NCI-H446 (cell line): ENCODE data around the gene EPN2.

Experiments used
- DNase-seq, 2 experiments: peaks; one replicate each; lab custom pipeline; 2025; lab: John Stamatoyannopoulos, UW

The EPN2 gene

GRCh38 chr17:19294443-19294842 lies 57.3 kb downstream of the EPN2 start:
- DNase-seq = no peak

DNA sequence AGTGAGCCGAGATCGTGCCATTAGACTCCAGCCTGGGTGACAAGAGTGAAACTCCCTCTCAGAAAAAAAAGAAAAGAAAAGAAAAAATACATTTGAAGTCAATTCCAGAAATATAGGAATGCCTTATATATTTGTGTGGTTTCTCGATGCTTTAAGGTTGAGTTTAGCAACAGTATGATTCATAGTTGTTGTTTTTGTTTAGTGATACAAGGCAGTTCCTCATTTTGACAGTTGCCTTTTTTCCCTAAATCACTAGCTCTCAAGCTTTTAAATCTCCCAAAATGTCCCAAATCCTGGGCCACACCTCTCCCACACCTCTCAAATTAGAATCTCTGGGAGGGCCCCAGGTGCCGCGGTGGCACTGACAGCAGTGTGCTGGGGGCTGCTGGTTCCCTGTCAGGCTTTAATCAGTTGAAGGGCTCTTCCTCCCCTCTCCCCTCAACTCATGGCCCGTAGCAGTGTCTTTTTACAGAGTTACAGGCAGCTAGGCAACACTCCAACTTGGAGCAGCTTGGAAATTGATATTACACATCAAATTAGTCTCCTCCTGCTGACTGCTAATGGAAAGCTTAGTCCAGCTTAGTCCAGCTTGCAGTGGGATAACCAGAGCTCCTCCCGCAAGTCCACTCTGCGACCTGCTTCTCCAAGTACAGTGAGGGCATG lies 58.4 kb downstream of the EPN2 start:
- DNase-seq = peak in 1 of 2 experiments; percentile 19

DNA sequence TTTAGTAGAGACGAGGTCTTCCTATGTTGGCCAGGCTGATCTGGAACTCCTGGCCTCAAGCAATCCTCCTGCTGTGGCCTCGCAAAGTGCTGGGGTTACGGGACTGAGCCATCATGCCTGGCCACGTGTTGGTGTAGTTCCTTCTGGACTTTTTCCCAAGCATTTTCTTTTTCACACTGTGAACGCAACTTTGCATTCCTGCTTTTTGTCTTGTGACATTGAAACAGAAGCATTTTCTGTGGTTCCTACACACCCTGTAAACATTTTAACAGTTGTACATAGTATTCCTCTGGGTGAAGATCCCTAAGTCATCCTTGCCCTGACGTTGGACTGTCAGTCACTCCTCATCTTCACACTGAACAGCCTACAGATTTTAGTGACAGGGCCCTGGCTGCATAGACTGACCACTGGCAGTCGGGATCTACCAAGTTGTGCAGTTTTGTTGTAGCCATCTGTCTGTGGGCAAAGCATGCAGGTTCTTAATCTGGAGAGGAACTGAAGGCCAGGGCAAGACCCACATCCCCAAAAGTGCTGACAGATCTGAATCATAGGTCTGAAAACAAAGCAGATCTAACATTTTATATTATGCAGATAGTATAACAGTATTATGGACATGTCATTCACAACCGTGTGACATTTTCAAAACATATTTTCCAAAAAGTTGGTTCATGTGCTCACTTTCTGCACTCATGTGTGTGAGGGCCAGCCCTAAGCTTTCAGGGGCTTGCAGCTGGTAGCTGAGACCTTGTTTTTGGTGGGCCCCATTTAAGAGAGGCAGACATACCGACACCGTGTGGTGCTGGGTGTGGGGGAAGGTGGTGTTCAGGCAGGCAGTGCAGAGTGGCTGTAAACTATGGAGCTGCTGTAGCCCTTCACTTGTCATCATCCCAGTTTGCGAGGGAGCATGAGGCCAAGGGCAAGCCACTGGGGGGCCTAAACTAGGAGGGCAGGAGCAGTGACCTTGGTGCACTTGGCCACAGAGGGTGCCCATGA lies 59.9 kb downstream of the EPN2 start:
- DNase-seq = no peak

- no peak for DNase-seq
Measured at GRCh38 chr17:19298569-19299213, 61.5 kb downstream of the EPN2 start.

DNA sequence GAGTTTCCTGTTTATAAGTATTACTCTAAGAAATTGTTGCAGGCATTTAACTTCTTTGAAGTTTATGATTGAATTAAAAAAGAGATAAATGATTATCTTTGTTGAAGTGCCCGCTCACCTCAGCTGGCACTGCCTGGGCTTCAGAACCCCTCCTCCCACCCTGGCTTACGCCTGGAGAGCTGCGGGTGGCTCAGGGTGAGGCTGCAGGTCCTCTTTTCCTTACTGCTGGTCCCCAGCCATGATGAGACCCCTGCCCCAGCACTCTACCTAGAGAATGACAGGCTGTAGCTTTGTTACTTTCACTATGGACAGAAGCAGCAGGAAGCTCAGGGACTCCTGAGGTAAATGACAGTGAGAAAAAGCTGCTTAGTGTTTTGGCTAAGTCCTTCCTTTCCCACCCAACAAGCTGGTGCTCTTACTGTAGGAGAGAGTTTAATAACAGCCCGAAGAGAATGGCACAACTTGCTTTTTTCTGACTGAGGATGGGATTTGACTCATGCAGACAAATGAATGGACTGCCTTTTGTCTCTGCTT lies 62.1 kb downstream of the EPN2 start:
- DNase-seq = no peak

DNA sequence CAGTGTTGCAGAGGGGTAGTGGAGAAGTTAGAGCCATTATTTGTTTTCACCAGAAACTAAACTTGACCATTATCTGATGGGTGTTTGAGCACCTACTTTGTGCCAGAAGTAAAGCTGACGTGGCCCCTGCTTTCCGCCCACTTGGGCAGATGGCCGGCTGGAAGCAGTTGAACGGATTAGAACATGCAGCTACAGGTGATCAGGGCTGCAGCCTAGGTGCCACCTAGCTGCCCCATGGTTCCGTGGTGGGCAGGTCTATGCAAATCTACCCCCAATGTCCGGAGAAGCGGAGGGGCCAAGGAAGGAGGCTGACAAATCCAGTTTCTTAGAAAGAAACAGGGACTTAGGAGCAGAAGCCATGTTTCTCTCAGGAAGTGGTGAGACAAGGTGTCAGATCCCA lies 62.7 kb downstream of the EPN2 start:
- DNase-seq = no peak

DNA sequence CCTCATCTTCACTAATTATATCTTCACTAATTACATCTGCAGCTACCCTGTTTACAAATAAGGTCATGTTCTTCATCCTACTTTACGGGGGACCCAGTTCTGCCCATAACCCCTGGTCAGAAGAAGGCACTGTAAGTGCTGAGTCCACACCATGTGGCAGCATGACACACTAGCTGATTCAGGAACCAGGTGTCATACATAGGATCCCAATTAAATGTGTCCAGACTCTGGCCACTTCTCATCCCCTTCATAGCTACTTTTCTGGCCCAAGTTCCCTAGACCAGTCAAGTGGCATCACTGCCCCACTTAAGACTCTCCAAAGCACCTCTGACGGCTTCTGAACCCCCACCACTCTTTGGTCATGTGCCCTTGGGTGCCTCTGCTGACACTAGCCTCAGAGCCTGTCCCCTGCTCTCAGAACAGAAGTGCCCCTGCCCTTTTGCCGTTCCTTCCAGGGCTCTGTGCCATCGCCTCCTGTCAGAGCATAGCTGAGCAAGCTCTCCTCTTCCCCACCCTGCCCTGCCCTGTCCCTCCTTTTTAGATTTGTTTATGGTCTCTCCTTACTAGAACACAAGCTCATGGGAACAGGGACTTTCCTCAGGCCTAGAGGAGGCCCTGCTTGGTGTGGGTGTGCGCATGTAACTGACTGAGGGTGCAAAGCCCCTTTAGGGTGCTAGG lies 64.2 kb downstream of the EPN2 start:
- DNase-seq = no peak

DNA sequence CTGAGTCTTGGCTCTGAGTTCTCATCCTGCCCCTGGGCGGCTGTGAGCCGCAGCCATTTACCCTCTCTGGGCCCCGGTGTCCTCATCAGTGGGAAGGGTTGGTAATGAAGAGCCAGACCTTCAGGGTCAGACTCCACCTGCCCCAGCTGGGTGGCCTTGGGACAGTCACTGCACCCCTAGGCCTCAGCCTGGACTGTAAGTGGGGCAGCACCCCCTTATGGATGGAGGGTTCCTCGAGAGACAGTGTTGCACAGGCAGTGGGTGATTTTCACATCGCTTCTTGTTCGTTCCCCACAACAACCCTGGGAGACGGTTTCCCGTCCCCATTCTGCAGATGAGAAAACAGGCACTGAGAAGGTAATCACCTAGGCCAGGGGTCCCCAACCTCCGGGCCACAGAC lies 64.8 kb downstream of the EPN2 start:
- no peak for DNase-seq

GRCh38 chr17:19302791-19303331 lies 65.7 kb downstream of the EPN2 start:
- DNase-seq = no peak

DNA sequence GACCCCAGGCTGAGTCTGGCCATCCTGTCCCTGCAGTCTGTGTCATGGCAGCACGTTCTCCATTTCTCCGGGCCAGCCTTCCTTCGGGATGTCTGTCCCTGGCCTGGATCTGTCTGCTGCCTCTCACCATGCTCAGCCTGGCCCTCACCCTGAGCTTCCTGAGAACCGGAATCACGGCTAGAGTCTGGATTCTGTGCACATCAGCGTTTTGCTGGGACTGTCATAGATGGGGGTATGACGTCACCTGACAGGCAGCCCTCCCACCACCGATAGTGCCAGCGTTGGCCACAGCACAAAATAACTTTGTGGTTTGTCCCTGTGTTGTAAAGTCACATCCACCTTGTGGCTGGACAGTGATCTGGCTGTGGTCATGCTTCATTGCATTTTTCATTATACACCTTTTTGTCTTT lies 66.2 kb downstream of the EPN2 start:
- DNase-seq = no peak

DNA sequence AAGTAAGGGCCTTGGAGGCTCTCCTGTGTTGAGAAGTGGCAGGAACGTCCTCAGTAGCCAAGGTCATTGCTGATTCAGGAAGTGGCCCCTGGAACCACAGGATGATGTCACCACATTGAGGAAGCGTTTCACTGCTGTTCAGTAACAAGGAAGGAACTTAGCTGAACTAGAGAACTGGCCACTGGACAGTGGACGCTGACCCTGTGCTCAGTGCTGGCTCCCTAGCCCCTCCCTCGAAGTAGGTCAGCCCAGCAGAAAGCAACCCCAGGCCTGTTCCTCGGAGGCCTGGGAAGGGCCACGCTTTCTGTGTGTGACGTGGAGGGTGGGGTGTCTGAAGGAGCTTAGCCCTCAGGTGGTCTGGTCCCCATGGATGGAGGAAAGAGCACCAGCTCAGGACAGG lies 67.0 kb downstream of the EPN2 start:
- DNase-seq = no peak

- no peak for DNase-seq
Measured at GRCh38 chr17:19304751-19305150, 67.6 kb downstream of the EPN2 start.

GRCh38 chr17:19305256-19305655 lies 68.1 kb downstream of the EPN2 start:
- no peak for DNase-seq

- no peak for DNase-seq
Measured at GRCh38 chr17:19305761-19306159, 68.6 kb downstream of the EPN2 start.

DNA sequence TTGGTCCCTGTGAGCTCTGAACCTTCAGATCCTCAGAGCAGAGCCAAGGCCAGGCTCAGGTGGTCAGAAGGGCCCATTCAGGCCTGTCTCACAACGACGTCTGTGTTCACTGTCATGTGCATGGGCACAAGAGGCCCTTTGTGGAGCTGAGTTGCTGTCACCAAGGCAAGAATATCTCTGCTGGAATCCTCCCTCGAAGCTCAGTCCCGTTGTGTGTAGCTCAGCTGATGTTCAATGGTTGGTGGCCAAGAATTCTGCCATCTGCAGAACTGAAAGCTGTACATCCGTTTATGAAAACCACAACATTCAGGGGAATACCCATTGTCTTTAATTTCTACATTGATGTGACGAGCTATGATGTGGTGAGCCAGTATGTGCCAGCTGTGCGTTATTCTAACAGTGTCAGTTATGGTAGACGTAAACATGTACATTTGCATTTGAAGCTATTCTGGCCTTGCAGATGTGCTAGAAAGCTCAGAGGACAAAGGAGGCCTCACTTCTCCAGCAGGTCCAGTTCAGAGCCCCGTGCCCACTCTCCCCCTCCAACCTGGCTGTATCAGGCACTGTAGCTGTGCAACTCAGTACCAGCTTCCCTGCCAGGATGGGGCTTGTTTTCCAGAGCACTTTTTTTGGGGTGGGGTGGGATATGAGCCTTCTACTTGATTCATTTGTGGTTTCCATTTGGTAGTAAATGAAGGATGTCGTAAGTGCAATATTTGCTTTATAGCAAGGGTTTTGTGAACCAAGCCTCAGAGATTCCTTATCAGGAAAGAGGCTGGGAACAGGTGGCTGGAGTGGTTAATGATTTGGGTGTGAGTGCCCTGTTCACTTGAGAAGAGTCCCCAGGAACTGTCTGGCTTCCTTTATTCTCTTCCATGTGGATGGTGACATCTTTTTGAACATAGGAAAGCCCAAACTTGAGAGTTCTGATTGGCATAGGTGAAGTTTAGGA lies 69.3 kb downstream of the EPN2 start:
- no peak for DNase-seq

DNA sequence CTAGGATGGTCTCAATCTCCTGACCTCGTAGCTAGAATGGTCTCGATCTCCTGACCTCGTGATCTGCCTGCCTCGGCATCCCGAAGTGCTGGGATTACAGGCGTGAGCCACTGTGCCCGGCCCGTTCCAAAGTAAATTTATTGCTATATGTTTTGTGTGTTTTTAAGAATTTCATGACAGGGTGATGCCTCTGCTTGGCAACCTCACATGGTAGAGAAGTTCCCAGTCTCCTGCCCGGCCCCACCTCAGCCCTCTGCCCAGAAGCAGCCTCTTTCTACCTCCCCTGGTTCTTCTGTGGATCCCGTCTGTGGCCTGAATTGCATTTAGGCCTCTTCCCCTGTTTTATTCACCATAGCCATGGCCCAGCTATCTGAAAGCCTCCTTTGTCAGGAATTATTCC lies 70.4 kb downstream of the EPN2 start:
- DNase-seq = no peak

GRCh38 chr17:19308398-19308797 lies 71.2 kb downstream of the EPN2 start:
- no peak for DNase-seq

GRCh38 chr17:19309701-19310100 lies 72.5 kb downstream of the EPN2 start:
- no peak for DNase-seq

DNA sequence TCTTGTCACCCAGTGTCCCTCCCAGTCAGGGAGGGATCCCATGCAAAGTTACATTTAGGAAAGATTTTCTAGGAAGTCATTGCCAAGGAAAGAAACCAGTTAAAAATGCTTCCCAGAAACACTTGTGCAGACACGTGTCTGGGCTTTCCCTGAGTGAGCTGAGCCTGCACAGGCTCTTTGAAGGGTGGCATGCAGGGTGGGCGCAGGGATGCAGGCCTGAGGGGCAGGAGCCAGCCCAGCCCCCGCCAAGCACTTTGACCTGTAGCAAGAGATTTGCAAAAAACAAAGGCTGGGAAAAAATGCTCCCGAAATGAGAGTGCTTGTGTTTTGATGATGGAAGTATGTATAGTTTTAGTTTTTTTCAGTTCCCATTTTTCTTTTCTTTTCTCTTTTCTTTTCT lies 73.0 kb downstream of the EPN2 start:
- DNase-seq = no peak

GRCh38 chr17:19311016-19311415 lies 73.8 kb downstream of the EPN2 start:
- DNase-seq = no peak
